ENCODE data around the gene IL7R. TPM values are rescaled to one million over a fixed set of nuclear protein-coding genes. Genes with fewer than 3 reads are reported as not detected.

IL7R gene
- total RNA-seq, 4 donors from 2014 or later = 13.4 to 45.8 (median 23.7) TPM

- DNase-seq (ENCODE audit: low spot score) = no peak
- no peak for TF ChIP-seq CTCF (IDR thresholded peaks at IDR 0.05)
- ATAC-seq (ENCODE audit: low FRiP score) = no peak
Measured at GRCh38 chr5:35819026-35819425, 37.7 kb upstream of the IL7R start.

DNA sequence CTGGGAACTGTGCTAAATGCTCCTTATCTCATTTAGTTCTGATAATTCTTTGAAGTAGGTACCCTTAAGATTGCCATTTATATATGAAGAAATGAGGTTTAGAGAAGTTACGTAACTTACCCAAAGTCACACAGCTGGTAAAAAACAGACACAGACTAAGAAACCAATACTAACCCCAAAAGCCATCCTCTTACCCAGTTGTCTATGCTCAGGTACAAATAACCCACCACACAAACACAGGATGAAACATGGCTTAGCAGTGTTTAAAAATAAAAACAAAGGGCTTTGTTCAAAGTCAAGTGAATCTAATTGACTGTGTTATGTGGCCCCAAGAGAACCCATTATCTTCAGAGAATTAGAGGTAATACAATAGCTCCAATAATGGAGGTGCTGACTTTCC lies 37.0 kb upstream of the IL7R start:
- ATAC-seq (ENCODE audit: low FRiP score) (no peak), DNase-seq (ENCODE audit: low spot score) (no peak)
- TF ChIP-seq CTCF (IDR thresholded peaks at IDR 0.05) = no peak

DNA sequence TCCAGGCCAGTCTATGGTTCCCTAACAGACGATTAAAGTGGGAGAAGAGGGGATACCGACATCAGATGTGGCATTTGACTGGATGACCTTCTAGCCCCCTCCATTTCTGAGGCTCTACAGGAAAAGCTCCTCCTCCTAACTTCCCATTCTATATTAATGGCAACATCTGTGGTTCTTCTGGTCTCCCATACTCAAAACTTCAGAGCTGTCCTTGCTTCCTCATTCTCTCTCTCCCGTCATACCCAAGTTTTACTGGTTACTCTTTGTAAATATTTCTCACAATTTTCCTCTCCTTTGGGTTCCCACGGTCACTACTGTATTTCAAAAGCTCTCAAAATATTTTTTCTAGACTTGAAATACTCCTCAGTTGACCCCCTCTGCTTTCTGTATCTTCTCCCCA lies 36.0 kb upstream of the IL7R start:
- no peak for DNase-seq (ENCODE audit: low spot score)
- no peak for ATAC-seq (ENCODE audit: low FRiP score)

GRCh38 chr5:35821513-35821912 lies 35.2 kb upstream of the IL7R start:
- ATAC-seq (ENCODE audit: low FRiP score) (no peak), DNase-seq (ENCODE audit: low spot score) (no peak)

More for the DNA sequence above, 36.0 kb upstream of the IL7R start:
- TF ChIP-seq CTCF (IDR thresholded peaks at IDR 0.05) = no peak

GRCh38 chr5:35822511-35822910 lies 34.2 kb upstream of the IL7R start:
- ATAC-seq (ENCODE audit: low FRiP score) = no peak
- DNase-seq (ENCODE audit: low spot score) = no peak
- TF ChIP-seq CTCF (IDR thresholded peaks at IDR 0.05) = no peak

More at GRCh38 chr5:35821513-35821912, 35.2 kb upstream of the IL7R start:
- no peak for TF ChIP-seq CTCF (IDR thresholded peaks at IDR 0.05)

GRCh38 chr5:35823347-35824098 lies 33.2 kb upstream of the IL7R start:
- DNase-seq (ENCODE audit: low spot score) = no peak
- TF ChIP-seq CTCF (IDR thresholded peaks at IDR 0.05) = no peak
- no peak for ATAC-seq (ENCODE audit: low FRiP score)

- DNase-seq (ENCODE audit: low spot score) (no peak), ATAC-seq (ENCODE audit: low FRiP score) (no peak)
- no peak for TF ChIP-seq CTCF (IDR thresholded peaks at IDR 0.05)
Measured at GRCh38 chr5:35826056-35826455, 30.6 kb upstream of the IL7R start.

Measured in omental fat pad (tissue), 4 donors.